Activated CD4-positive, alpha-beta T cell treated with anti-CD3 and anti-CD28 coated beads for 24 hours (primary cell): ENCODE measurements around the gene TEC.

ENCODE experiments used
- DNase-seq, 2 donors: peaks; one replicate each; pipeline ENCODE4 v3.0.0-alpha.2; 2020; ENCODE audit warnings: low read depth in 2 of 2

Gene TEC

GRCh38 chr4:48163746-48164145 is 105.9 kb downstream of the TEC start:
- DNase-seq: no peak

- no peak for DNase-seq
These were observed 107.5 kb downstream of the TEC start for GRCh38 chr4:48162162-48162561.

GRCh38 chr4:48157271-48157670 is 112.4 kb downstream of the TEC start:
- no peak for DNase-seq

- DNase-seq: no peak
These were observed 113.2 kb downstream of the TEC start for GRCh38 chr4:48156423-48156822.

- DNase-seq: no peak
These were observed 115.7 kb downstream of the TEC start for GRCh38 chr4:48153791-48154550.

GRCh38 chr4:48152259-48152658 is 117.4 kb downstream of the TEC start:
- no peak for DNase-seq

GRCh38 chr4:48149827-48150370 is 119.7 kb downstream of the TEC start:
- no peak for DNase-seq

GRCh38 chr4:48147621-48148020 is 122.0 kb downstream of the TEC start:
- no peak for DNase-seq

GRCh38 chr4:48141048-48141447 is 128.6 kb downstream of the TEC start:
- DNase-seq: no peak

- DNase-seq: no peak
These were observed 129.9 kb downstream of the TEC start for GRCh38 chr4:48139691-48140090.

GRCh38 chr4:48138936-48139335 is 130.7 kb downstream of the TEC start:
- no peak for DNase-seq

- no peak for DNase-seq
These were observed 131.1 kb downstream of the TEC start for GRCh38 chr4:48138511-48138910.

- no peak for DNase-seq
These were observed 131.8 kb downstream of the TEC start for GRCh38 chr4:48137846-48138245.

- no peak for DNase-seq
These were observed 135.6 kb downstream of the TEC start, which contains the start of gene TXK for GRCh38 chr4:48134081-48134480. Gene TXK, minus strand, starts transcription at chr4:48134250. Its CDS starts 80 bp downstream, at chr4:48134170.

GRCh38 chr4:48133669-48134068 is 136.0 kb downstream of the TEC start:
- DNase-seq: no peak

- no peak for DNase-seq
These were observed 137.9 kb downstream of the TEC start for GRCh38 chr4:48131736-48132135.

GRCh38 chr4:48130100-48130499 is 139.5 kb downstream of the TEC start:
- no peak for DNase-seq

GRCh38 chr4:48129307-48130014 is 140.2 kb downstream of the TEC start:
- DNase-seq: no peak

- DNase-seq: peak; percentile 53 to 60
These were observed 141.8 kb downstream of the TEC start for GRCh38 chr4:48127682-48128404.

GRCh38 chr4:48127231-48127630 is 142.4 kb downstream of the TEC start:
- DNase-seq: no peak

GRCh38 chr4:48126621-48127020 is 143.0 kb downstream of the TEC start:
- DNase-seq: no peak

GRCh38 chr4:48124870-48125269 is 144.8 kb downstream of the TEC start:
- DNase-seq: no peak
